WI38 (cell line): ENCODE data around the gene SMARCD1.

Source experiments
- H3K4me3 ChIP-seq: 2 replicates; pipeline ENCODE4 v1.5.1; 2011; ENCODE audit warnings: low read depth, mild to moderate bottlenecking, control low read depth, low read length
- CTCF ChIP-seq: IDR thresholded peaks from 2 replicates; pipeline ENCODE4 v1.5.1; 2012; ENCODE audit warnings: low read depth, mild to moderate bottlenecking, control low read depth, low read length

Gene SMARCD1

GRCh38 chr12:50061946-50062686 is 23.0 kb upstream of the SMARCD1 start:
- TF ChIP-seq CTCF: no peak
- no peak overlapping the region for H3K4me3 ChIP-seq

GRCh38 chr12:50062728-50063460 is 22.2 kb upstream of the SMARCD1 start:
- H3K4me3 ChIP-seq: no peak overlapping the region
- TF ChIP-seq CTCF: no peak

- TF ChIP-seq CTCF: no peak
Measured at GRCh38 chr12:50065726-50066310, 19.3 kb upstream of the SMARCD1 start.

DNA sequence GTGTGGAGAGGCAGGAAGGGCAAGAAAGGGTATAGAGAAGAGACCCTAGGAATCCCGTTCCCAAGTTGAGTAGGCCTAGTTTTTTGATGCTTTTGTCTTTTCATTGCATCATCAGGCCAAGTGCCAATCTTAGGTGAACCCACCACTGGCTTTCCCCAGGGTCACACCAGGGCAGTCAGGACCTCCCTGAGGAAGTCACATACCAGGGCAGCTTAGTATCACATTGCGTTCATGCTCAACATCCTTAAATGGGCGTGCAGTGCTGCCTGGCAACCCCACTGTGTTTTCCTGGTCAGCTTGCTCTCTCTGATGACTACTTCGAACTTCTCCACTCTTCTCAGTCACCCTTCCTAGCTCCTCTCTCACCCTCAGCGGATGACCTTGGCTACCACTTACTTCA is 18.7 kb upstream of the SMARCD1 start:
- TF ChIP-seq CTCF: no peak
- H3K4me3 ChIP-seq: no peak overlapping the region

More at GRCh38 chr12:50065726-50066310, 19.3 kb upstream of the SMARCD1 start:
- H3K4me3 ChIP-seq: no peak overlapping the region

- TF ChIP-seq CTCF: no peak
- H3K4me3 ChIP-seq: no peak overlapping the region
Measured at GRCh38 chr12:50069069-50069468, 16.1 kb upstream of the SMARCD1 start.

DNA sequence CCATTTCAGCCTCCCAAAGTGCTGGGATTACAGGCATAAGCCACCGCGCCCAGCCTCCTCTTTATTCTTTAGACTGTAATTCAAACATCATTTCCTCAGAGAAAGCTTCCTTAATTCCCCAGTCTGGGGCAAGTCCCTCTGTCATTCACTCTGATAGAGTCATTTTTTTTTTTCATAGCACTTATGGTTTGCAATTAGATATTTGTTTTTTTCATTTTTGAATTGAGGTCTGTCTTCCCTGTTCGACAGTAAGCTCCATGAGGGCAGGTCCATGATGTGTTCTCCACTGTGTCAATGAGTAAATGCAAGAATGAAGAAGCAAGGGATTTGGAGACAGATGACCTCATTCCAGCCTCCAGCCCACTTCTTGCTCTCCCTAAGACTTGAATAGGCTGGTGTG is 15.6 kb upstream of the SMARCD1 start:
- no peak for TF ChIP-seq CTCF
- H3K4me3 ChIP-seq: no peak overlapping the region

DNA sequence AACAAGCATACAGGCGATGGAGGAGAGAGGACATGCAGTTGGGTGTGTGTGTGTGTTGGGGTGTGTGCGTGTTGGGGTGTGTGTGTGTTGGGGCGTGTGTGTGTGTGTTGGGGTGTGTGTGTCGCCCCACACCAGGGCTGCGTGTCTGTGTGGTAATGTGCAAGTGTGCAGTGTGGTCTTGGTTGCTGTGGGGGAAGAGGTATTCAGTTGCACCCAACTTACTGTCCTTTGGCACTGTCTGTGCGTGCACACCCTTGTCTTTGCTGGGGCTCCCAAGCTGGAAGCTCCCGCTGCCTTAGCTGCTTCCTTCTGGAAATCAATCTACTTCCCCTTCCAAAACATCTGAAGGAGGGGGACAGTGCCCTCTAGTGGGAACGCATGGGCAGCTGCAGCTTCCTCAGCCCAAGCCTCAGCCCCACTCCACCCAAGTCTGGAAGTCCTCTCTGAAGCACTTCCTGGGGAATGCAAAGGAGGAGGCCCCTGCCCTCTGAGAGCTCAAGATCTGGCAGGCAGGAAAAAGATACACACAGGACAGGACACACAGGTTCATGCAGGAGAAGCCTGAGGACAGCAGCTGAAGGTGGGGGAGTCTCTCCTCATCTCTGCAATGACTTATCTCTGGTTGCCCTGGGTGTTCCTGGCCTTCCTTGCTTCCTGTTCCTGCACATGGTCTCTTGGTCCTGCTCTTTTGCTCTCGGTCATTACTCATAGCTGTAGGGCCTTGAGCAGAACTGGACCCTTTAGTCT is 14.7 kb upstream of the SMARCD1 start:
- peak; percentile 96 for TF ChIP-seq CTCF
- no peak overlapping the region for H3K4me3 ChIP-seq
